GM18499 (cell line): ENCODE data around the gene ROR2.

Experiments used
- ATAC-seq: cut with Tn5 transposase; IDR thresholded peaks from one replicate; pipeline ENCODE4 v1.9.1; 2021; ENCODE audit warnings: moderate number of reproducible peaks; ENCODE audit not compliant: insufficient read depth, unreplicated experiment

Gene ROR2

DNA sequence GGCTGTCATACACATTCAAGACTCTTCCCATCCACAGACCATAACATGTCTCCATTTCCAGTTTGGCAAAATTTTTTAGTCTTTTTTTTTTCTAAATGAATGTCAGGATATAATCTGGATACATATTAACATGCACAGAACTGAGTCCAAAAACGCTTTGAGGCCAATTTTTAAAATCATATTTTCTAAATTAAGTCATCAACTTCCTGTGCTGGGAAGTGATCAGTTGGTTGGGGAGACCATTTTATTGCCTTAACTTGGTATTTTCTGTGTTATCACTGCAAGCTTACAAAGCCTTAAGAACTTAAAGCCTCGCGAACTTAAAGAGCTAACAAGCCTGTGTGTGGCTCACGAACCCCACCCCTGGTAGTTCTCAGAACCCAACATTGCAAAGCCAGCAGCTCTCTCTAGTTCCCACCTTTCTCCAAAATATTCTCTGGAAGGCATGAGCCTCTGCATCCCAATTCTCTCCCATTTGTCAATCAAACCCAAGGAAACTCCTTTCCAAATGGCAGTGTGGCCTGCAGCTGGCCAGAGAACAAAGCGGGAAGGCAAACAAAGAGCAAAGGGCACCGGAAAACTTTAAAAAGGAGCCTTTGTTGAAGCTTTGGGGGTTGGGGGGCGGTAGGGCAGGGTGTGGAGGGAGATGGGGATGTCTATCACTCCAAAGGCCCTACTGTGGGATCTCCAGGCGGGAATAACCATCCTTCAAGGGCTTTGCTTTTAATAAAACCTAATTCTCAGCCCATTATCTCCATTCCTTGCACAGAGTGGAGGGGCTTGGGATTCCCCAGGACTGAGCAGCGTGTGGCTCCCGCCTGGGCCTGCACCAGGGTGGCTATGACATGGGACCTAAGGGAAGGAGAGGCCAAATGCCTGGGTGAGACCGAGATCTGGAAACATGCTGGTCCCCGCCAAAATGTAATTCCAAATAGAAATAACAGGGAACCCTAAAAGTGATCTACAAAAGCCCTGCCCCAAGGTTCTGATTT lies 65.0 kb downstream of the ROR2 start:
- no peak for ATAC-seq

DNA sequence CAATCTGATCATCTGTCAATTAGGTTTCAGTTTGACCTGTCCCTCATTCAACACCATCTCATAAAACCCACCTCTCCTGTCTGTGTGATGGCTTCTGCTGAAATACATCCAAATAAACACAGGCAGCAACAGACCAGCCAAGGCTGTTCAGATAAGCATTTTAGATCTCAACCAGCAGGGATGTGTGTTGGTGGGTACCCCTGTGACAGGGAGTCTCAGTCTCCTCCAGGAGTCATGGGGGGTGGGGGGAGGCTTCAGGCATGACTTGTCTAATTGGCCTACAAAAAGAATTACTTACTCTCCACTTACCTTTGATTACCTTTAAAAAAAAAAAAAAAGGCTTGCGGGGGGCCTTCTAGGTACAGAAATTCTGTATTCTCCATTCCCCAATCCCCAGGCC lies 65.9 kb downstream of the ROR2 start:
- no peak for ATAC-seq

DNA sequence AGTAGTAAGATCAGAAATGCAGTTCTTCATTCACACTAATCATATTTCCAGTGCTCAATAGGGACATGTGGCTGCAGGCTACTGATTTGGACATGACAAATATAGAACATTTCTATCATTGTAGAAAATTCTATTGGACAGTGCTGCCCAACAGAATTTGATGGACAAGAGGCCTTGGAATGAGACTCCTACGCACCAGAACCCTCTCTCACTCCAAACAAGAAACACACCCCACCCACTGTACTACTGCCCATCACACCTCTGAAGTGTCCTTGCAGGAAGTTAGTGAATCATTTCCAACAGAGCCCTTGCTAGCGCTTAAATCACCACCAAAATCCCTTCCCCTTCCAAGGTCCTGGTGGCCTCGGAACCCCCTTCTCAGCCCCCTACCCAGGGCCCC lies 66.5 kb downstream of the ROR2 start:
- ATAC-seq, result no peak

DNA sequence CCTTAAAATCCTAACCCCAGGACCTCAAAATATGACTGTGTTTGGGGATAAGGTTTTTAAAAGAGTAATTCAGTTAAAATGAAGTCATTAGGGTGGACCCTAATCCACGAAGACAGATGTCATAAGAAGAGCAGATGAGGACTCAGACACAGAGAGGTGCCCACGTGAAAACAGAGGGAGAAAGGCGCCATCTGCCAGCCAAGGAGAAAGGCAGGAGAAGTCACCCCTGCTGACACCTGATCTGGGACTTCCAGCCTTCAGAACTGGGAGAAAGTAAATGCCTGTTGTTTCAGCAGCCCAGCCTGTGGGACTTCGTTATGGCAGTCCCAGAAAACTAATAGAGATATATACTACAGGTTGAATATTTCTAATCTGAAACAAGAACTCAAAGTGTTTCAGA lies 67.4 kb downstream of the ROR2 start:
- no peak for ATAC-seq

DNA sequence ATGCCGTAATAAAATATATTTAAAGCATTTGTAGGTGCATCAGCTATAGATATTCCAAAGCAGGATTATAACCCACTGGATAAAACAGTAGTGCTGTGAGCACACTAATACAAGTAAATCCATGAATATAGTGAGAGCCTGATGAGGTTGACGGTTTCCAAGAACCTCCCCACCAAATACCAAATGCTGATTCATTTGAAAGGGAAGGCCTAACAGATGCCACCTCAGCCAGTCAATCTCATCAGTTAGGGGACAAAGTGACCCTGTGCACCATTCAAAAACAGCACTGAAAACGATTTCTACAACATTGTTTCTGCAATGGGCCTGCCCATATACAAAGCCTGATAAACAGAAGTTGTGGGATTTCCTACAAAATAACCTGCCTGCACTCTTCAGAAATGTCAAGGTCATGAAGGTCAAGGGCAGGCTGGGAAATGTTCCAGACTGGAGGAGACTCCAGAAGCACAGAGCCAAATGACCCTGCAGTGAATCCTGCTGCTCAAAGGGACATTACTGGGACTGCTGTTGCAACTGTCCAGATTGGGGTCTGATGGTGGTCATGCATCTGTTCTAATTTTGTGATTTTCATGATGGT lies 69.6 kb downstream of the ROR2 start:
- no peak for ATAC-seq

DNA sequence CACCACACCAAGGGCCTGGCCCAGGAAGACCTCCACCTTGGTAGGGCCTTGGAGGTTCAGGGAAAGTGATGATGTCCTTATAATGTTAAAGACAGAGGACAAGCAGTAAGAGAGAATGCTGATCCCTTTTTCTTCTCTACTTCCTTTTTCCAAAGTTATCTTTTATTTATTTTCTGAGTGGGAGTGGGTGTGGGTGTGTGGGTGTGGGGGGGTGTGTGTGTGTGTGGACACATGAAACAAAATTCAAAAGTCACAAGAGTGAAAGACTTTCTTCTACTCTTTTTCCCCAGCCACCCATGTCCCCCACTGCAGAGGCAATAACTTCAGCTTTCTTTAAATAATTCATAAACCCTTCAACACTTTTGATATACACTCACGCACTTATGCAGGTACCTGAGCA lies 70.8 kb downstream of the ROR2 start:
- no peak for ATAC-seq

DNA sequence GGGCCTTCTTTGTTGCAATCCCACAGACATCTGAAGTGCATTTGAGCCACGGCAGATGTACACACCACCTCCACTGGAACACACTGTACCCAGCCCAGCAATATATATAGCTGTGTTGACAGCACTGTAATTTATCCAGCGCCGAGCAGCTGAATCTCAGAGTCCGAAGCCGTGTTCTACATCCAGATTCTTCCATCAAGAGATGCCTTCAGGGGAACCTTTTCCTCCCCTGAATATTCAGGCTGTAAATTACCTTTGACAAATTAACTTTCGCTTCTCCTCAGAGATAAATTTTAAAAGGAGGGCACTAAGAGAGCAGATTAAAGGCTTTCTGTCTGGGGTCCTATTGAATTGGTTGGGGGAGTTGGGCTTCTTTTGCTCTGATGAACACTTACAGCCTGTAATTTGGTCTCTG lies 76.4 kb downstream of the ROR2 start:
- no peak for ATAC-seq

DNA sequence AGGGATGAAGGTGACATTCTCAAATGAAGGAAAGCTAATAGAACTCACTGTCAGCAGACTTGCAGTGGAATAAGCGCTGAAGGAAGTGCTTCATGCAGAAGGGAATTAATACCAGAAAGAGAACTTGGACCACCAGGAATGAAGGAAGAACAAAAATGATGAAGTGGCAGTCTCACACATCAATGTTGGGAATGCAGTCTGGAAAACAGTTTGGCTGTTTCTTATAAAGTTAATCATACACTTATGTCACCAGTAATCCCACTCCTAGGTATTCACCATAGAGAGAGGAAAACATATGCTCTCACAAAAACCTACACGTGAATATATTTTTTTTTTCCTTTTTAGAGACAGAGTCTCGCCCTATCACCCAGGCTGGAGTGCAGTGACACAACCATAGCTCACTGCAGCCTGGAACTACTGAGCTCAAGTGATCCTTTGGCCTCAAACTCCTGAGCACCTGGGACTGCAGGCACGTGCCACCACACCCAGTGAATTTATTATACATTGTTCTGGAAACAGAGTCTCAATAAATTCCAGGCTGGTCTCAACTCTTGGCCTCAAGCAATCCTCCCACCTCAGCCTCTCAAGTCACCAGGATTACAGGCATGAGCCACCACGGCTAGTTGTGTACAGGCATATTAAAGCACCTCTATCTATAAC lies 81.2 kb downstream of the ROR2 start:
- ATAC-seq, result no peak

DNA sequence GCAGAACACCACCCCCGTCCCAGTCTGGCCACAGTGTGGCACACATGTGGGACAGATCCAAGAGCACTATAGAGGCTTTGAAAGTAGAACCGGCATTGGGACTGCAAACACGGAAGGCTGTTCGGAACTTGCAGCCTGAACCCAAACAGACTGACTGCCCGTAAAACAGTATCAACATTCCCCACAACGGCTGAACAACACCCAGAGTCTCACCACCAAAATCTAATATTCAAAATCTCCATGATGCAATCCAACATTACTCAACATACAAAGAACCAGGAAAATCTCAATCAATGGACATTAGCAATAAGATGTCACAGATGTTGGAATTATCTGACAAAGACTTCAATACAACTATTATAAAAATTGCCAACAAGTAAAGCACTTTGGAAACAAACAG lies 82.3 kb downstream of the ROR2 start:
- ATAC-seq, result no peak

DNA sequence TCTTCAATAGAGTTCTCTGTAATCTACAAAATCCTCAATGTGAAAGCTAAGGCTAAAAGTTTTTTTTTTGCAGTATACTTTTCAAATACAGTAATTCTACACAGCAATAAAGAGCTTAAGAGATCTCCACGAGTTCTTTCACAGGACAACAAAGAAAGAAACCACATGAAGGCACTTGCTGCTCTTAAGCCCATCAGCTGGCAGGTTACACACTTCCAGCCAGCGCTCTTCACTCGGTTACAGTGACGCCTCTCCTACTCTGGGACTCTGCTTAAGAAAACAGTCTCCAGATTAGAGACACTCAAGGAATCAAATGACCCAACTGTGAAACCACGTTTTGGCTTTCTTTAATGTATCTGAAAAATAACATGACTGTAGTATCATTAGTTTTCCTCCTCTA lies 85.0 kb downstream of the ROR2 start:
- no peak for ATAC-seq

DNA sequence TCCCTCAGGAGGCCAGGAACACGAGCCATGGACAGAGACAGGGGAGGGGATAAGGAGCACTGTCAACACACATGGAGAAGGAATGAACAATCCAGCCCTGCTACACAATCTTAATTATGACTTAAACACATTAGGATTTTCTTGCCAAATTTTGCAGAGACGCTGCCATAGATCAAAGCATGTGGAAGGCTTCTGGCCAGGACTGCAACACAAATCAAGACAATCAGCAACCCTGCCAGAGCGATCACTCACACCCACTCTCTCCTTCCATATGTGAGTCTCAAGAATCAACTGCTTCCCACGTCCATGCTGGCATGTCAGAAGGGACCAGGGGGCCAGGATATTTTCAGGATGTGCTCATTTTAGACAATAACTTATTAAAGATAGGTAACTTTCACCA lies 85.6 kb downstream of the ROR2 start:
- ATAC-seq, result no peak

DNA sequence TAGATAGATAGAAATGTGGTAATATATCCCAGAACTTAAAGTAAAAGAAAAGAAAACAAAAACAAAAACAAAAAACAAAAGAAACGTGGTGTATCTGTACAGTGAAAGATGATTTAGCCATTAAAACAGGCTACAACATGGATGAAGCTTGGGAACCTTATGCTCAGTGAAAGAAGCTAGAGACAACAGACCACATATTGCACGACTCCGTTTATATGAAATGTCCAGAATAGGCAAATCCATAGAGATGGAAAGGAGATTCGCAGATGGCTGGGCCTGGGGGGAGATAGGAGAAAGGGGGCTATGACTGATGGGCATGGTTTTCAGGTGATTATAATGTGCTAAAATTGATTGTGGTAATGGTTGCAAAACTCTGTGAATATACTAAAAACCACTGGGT lies 86.6 kb downstream of the ROR2 start:
- no peak for ATAC-seq

DNA sequence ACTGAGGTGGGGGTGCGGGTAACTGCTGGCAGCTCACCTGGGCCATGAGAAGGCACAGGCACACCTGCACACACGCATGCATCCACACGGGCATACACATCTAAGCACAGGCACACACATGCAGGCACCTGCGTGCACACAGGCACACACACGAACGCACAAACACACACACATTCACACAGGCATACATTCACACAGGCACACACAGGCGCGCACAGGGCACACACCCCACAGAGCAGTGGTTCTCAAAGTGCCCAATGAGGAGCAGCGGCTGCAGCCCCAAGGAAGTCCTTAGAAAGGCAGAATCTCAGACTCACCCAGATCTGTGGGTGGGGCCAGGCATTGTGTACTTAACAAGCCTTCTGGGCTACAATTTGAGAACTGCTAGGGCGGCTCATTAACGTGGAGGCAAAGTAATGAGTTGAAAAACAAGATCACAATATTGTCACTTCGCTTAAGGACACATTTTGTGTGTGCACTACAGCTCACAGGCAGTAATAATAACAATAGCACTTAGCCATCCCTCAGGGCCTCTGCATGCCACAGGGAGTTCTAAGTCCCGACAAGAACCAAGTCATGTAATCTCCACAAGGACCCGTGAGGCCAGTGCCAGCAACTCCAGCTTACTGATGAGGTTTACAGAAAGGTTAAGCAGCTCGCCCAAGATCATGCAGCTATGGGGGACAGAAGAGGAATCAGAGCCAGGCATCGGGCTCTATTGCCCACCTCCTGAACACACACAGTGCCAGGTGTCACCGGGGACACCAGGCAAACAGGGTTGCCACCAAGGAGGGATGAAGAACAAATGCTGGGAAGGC lies 91.6 kb downstream of the ROR2 start:
- no peak for ATAC-seq

DNA sequence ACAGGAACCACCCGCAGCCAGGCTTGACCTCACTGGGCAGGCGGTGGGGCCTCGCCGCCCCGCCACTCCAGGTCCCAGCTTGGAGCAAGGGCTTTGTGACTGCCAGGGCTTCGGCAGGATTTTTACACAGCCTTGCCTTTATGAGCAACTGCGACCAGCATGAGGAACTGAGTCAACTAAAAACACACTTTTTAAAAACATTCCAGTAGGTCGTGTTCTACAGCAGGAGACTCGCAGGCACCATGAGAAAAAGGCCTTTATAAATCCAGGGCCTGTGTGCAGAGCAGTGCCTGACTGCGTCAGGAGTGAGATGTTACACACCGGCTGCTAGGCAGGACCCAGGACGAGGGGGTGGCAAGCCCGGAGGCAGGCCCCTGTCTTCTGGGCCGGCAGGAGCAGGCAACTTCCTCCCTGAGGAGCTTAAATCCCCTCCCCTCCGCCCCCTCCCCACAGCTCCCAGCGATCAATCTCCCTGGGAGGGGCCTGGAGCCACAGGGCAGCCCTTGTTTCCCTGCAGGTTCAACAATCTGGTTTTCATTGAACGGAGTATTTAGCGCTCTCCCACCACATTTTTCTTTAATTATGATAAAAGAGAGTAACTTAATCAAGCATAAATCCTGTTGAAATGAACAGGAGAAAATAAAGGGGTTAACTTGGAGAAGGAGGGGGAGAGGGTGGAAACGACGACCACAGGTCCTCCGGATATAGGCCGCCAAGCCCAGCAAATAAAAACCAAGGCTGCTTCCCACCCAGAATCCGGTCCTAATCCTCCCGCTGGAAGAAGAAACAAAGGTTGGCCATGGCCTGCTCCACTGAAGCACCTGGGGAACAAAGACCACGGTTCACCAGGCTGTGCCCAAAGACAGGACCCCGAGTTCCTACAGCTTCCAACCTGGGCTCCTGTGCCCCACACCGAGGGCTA lies 92.5 kb downstream of the ROR2 start:
- no peak for ATAC-seq

DNA sequence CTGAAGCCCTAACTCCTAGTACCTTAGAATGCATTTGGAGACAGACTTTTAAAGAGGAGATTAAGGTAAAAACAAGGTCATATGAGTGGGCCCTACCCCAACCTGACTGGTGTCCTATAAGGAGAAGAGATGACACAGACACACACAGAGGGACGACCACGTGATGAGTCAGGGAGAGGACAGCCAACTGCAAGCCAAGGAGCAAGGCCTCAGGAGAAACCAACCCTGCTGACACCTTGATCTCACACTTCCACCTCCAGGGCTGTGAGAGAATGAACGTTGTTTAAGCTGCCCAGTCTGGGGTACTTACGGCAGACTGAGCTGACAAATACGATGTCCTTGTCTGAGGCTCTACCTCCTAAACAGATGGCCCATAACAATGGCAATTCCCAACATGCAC lies 93.6 kb downstream of the ROR2 start:
- ATAC-seq, result no peak

DNA sequence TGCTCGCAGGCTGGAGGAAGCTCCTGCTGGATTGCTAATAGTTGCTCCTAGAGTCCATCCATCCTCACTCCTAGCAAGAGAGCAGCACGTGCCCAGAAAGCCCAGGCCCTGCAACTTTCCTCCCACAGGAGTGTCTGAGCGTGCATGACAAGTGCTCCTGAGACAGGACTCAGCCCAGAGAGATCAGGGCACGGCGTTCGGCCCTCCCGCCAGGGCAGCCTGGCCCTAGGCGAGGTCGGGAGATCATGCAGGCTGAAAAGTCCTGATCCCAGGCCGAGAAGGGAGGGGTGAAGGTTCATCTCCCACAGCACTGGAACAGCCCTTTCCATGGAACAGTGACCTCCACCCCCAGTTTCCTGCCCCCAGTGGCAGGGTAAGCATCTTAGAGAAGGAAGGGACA lies 94.8 kb downstream of the ROR2 start:
- no peak for ATAC-seq

DNA sequence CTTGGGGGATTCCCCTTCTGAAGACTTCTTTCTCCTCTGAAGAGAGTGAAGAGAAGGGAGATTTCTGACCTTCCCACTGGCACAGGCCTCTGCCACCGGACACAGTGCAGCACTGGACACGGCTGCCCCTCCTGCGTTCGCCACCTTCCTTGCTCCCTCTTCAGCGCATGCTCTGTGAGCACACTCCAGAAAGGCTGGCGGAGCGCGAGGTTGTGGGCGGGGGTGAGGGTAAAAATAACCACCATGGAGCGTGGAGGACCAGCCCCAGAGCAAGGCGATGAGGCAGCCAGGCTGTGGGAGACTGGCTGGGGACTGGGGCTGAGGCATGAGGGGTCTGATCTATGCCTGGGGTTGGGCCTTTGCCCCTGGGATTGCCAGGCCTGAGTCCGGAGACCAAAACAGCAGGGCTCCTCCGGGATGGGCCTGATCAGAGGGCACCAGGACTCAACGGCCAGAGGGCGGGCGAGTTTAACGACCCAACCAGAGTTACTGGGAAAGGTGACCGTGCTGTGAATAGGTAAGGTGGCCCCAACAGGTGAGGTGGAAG lies 97.2 kb downstream of the ROR2 start:
- ATAC-seq, result no peak

DNA sequence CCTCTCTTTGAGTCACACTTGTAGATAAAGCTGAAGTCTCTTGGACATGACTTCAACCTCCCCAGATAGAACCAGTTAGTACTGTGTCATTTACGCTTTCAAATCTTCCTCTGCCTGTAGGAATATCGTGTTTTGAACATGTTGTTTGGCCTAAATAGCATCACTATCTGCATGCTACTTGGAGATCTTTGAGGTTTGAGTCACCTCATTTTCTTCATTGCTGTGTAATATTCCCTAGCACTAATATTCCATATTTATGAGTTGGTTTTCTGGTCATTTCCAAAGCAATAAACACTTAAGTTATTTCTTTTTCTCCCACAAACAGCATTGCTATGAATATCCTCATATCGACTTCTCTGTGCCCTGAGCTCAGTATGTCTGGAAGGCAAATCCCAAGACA lies 100.3 kb downstream of the ROR2 start:
- ATAC-seq, result no peak

DNA sequence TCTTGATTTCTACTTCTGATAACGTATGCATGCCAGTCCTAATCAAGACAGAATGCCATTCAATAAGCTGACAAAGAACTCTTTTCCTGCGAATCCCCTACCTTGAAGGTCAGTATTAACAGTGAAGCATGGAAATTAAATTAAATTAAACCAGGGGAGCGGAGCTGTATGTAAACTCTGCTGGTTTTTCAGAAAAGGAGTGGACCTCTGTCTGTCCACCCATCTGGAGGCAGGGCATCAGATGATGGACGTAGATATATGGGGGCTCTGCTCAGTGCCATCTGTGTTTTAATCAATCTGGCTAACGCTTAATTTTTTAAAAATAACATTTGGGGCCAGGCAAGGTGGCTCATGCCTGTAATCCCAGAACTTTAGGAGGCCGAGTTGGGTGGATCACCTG lies 101.9 kb downstream of the ROR2 start:
- ATAC-seq, result no peak
